Panc1 (cell line): ENCODE results near the gene CCDC73. TPM values are rescaled to one million over a fixed set of nuclear protein-coding genes. Genes with fewer than 3 reads are reported as not detected.

Source experiments
- ATAC-seq: fragments of 200-7000 bp; cut with Tn5 transposase; 2 replicates; pipeline ENCODE4 v1.9.1; 2020; ENCODE audit warnings: mild to moderate bottlenecking, moderate library complexity
- BruUV-seq: library from RNA; stranded (reverse); fragments of 400-500 nt; replicated peaks from 2 replicates; lab custom pipeline; 2021; lab: Mats Ljungman, UMichigan
- CTCF ChIA-PET: fragments of 300-600 bp; sonication (Branson Sonifier 250); formaldehyde crosslinking; loops from one replicate; lab custom pipeline; 2022; ENCODE audit warnings: antibody characterized with exemption; lab: Charles Lee
- POLR2A ChIA-PET: fragments of 300-600 bp; sonication (Branson Sonifier 250); formaldehyde crosslinking; loops from one replicate; lab custom pipeline; 2022; ENCODE audit warnings: antibody characterized with exemption; lab: Charles Lee
- DNase-seq: peaks from one replicate; pipeline ENCODE4 v3.0.0-alpha.2; 2010; ENCODE audit warnings: low read depth, low spot score
- H3K27ac ChIP-seq: 2 replicates; pipeline ENCODE4 v1.5.1; 2011; ENCODE audit warnings: mild to moderate bottlenecking, low read length, inconsistent platforms
- H3K27me3 ChIP-seq: fragments of 200-500 bp; sonication (Bioruptor generic); 2 replicates; pipeline ENCODE4 v1.6.0; 2014; ENCODE audit warnings: low read length, inconsistent platforms; ENCODE audit not compliant: control insufficient read depth, insufficient read depth
- H3K36me3 ChIP-seq: fragments of 200-500 bp; sonication (Bioruptor generic); 2 replicates; pipeline ENCODE4 v1.5.1; 2014; ENCODE audit warnings: inconsistent platforms, mild to moderate bottlenecking, low read length, moderate library complexity; ENCODE audit not compliant: control insufficient read depth, insufficient read depth
- H3K4me1 ChIP-seq: 2 replicates; pipeline ENCODE4 v1.5.1; 2011; ENCODE audit warnings: inconsistent platforms, mild to moderate bottlenecking, low read length, moderate library complexity; ENCODE audit not compliant: control insufficient read depth, insufficient read depth
- H3K4me3 ChIP-seq, 2 experiments: 2 replicates each; pipeline ENCODE4 v1.5.1; 2011 to 2012; ENCODE audit warnings: low read depth in 2 of 2, low read length in 2 of 2, mild to moderate bottlenecking in 2 of 2, inconsistent platforms in 1 of 2, moderate library complexity in 1 of 2
- H3K9me3 ChIP-seq: fragments of 200-500 bp; sonication (Bioruptor generic); 2 replicates; pipeline ENCODE4 v1.5.1; 2014; ENCODE audit warnings: low read depth, mild to moderate bottlenecking, inconsistent platforms, low read length, moderate library complexity; ENCODE audit not compliant: control insufficient read depth, insufficient read depth
- POLR2AphosphoS5 ChIP-seq: IDR thresholded peaks from 2 replicates; pipeline ENCODE4 v1.6.1; 2012; ENCODE audit warnings: mild to moderate bottlenecking, low read depth, low read length, moderate library complexity
- SIN3A ChIP-seq: IDR thresholded peaks from 2 replicates; pipeline ENCODE4 v1.6.1; 2012; ENCODE audit warnings: low read depth, mild to moderate bottlenecking, low read length, moderate library complexity, borderline replicate concordance; ENCODE audit not compliant: insufficient read depth
- TCF7L2 ChIP-seq: IDR thresholded peaks from 2 replicates; pipeline ENCODE4 v1.6.1; 2011; ENCODE audit warnings: mild to moderate bottlenecking, low read depth, low read length, inconsistent platforms
- in situ Hi-C: cut with HindIII; loops from 2 replicates; pipeline ENCODE4 v1.10.0; 2016; ENCODE audit warnings: low sequenced_read_pairs, low pct_unique_long_range_greater_than_20kb
- intact Hi-C: fragments of 100-400 bp; cut with micrococcal nuclease; formaldehyde crosslinking; loops from one replicate; pipeline ENCODE4 v1.10.0; 2022; ENCODE audit not compliant: unreplicated experiment
- total RNA-seq: library from RNA; stranded (reverse); gene quantifications from one replicate; pipeline ENCODE4 v1.2.1, GENCODE V29; 2021; ENCODE audit not compliant: unreplicated experiment
- TF ChIP-seq, protein P1 (sequence below), 2 experiments: IDR thresholded peaks; 2 replicates each; pipeline ENCODE4 v1.6.1; 2011 to 2012; ENCODE audit warnings: low read depth in 2 of 2, control low read depth in 1 of 2, low read length in 1 of 2, mild to moderate bottlenecking in 1 of 2, moderate library complexity in 1 of 2; ENCODE audit not compliant: insufficient read depth in 1 of 2
- TF ChIP-seq, protein P2 (sequence below): fragments of 450-650 bp; IDR thresholded peaks from 2 replicates; pipeline ENCODE4 v1.5.1; 2017; ENCODE audit warnings: mild to moderate bottlenecking

CCDC73 gene
- total RNA-seq, 1 experiment from 2014 or later = not detected

DNA sequence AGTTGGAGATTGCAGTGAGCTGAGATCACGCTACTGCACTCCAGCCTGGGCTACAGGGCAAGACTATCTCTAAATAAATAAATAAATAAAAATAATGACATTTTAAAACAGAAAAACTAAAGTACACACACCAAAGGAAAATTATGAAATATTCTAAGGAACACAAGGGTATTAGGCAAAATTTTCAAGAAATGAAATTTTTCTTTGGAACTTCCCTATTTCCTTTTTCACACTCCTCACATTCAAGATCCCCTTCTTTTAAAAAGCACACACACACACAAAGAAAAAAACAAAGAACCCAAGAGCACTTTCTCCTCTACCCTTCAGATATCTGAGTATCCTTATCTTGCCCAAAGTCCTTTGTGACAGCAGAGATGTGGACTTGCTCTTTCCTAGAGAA lies 92.8 kb downstream of the CCDC73 start:
- no peak overlapping the region for H3K4me3 ChIP-seq
- TF ChIP-seq, protein P1, sequence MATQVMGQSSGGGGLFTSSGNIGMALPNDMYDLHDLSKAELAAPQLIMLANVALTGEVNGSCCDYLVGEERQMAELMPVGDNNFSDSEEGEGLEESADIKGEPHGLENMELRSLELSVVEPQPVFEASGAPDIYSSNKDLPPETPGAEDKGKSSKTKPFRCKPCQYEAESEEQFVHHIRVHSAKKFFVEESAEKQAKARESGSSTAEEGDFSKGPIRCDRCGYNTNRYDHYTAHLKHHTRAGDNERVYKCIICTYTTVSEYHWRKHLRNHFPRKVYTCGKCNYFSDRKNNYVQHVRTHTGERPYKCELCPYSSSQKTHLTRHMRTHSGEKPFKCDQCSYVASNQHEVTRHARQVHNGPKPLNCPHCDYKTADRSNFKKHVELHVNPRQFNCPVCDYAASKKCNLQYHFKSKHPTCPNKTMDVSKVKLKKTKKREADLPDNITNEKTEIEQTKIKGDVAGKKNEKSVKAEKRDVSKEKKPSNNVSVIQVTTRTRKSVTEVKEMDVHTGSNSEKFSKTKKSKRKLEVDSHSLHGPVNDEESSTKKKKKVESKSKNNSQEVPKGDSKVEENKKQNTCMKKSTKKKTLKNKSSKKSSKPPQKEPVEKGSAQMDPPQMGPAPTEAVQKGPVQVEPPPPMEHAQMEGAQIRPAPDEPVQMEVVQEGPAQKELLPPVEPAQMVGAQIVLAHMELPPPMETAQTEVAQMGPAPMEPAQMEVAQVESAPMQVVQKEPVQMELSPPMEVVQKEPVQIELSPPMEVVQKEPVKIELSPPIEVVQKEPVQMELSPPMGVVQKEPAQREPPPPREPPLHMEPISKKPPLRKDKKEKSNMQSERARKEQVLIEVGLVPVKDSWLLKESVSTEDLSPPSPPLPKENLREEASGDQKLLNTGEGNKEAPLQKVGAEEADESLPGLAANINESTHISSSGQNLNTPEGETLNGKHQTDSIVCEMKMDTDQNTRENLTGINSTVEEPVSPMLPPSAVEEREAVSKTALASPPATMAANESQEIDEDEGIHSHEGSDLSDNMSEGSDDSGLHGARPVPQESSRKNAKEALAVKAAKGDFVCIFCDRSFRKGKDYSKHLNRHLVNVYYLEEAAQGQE (IDR thresholded peaks at IDR 0.05; ENCODE audit: insufficient read depth in 1 of 2, low read depth in 2 of 2, low read length in 1 of 2) = no peak
- no peak for TF ChIP-seq SIN3A
- no peak for TF ChIP-seq POLR2AphosphoS5
- TF ChIP-seq, protein P2, sequence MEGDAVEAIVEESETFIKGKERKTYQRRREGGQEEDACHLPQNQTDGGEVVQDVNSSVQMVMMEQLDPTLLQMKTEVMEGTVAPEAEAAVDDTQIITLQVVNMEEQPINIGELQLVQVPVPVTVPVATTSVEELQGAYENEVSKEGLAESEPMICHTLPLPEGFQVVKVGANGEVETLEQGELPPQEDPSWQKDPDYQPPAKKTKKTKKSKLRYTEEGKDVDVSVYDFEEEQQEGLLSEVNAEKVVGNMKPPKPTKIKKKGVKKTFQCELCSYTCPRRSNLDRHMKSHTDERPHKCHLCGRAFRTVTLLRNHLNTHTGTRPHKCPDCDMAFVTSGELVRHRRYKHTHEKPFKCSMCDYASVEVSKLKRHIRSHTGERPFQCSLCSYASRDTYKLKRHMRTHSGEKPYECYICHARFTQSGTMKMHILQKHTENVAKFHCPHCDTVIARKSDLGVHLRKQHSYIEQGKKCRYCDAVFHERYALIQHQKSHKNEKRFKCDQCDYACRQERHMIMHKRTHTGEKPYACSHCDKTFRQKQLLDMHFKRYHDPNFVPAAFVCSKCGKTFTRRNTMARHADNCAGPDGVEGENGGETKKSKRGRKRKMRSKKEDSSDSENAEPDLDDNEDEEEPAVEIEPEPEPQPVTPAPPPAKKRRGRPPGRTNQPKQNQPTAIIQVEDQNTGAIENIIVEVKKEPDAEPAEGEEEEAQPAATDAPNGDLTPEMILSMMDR = no peak
- no peak for TF ChIP-seq TCF7L2
- intact Hi-C loops = no loop called here
- peaks cover 10% of the 10 kb centered on the region; the same call in 1 of the 2 replicates for H3K9me3 ChIP-seq
- no peak for DNase-seq
- H3K36me3 ChIP-seq = no peaks in the 10 kb centered on the region
- no peak for ATAC-seq
- ChIA-PET CTCF (no interaction called here), POLR2A (no interaction called here)
- no peak overlapping the region for H3K27ac ChIP-seq
- H3K27me3 ChIP-seq = no peaks in the 10 kb centered on the region
- no peaks in the 10 kb centered on the region for H3K4me1 ChIP-seq
- in situ Hi-C loops = no loop called here
- BruUV-seq = no TSS peak

DNA sequence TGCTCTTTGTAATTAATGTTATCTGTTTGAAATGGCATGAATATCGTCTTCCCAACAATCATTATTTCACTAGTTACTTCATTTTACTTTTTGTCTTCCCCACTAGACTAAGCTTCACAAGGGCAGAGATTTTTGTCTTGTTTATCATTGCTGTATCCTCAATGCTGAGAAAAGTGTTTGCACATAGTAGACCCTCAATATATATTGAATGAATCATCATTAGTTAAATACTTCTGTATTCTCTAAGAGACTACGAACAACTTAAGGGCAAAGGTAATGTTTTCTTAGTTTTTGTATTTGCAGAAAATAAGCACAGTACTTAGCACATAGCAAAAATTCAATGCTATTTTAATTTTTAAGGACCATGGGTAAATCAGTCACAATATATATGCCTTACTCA lies 95.9 kb downstream of the CCDC73 start:
- in situ Hi-C loops (no loop called here), intact Hi-C loops (no loop called here)
- no peaks in the 10 kb centered on the region for H3K27me3 ChIP-seq
- ChIA-PET POLR2A (interaction anchor here (0.6 kb wide), 1 partner anchor 183 kb away, joined by 5 read pairs; no protein-coding TSS in a partner anchor), CTCF (no interaction called here)
- no peaks in the 10 kb centered on the region for H3K9me3 ChIP-seq
- DNase-seq = no peak
- no peak overlapping the region for H3K4me3 ChIP-seq
- no peaks in the 10 kb centered on the region for H3K36me3 ChIP-seq
- TF ChIP-seq POLR2AphosphoS5 (no peak), SIN3A (no peak)
- H3K27ac ChIP-seq = no peak overlapping the region
- no peaks in the 10 kb centered on the region for H3K4me1 ChIP-seq
- ATAC-seq = no peak
- no TSS peak for BruUV-seq

DNA sequence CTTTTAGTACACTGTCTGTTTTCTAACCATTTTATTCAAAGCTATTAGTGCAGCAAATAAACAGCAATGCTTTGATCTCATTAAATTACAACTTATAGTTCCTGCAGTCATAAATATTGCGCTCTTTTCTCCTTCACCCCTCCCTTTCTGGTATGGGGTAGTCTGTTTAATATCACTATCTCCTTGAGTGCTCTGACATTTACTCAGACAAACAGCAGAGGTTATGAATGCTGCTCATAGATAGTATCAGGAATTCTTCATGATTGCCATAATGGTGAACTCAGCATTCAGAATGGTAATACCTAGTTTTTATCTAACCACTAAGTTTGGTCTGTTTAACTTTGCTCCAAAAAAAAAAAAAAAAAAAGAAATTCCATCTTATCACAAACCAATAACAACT lies 123.4 kb downstream of the CCDC73 start:
- in situ Hi-C loops = no loop called here
- BruUV-seq = no TSS peak

More for the DNA sequence above, 123.4 kb downstream of the CCDC73 start:
- H3K36me3 ChIP-seq = no peaks in the 10 kb centered on the region
- ChIA-PET CTCF (no interaction called here), POLR2A (no interaction called here)
- no peaks in the 10 kb centered on the region for H3K9me3 ChIP-seq
- no peak for DNase-seq
- intact Hi-C loops = no loop called here
- TF ChIP-seq POLR2AphosphoS5 = no peak
- TF ChIP-seq TCF7L2 = no peak
- TF ChIP-seq, protein P2 = no peak
- no peak for TF ChIP-seq SIN3A
- TF ChIP-seq, protein P1 (IDR thresholded peaks at IDR 0.05; ENCODE audit: insufficient read depth in 1 of 2, low read depth in 2 of 2, low read length in 1 of 2) = no peak
- no peak overlapping the region for H3K4me3 ChIP-seq
- no peak for ATAC-seq
- no peaks in the 10 kb centered on the region for H3K4me1 ChIP-seq
- H3K27me3 ChIP-seq = no peaks in the 10 kb centered on the region
- no peak overlapping the region for H3K27ac ChIP-seq
